ENCODE measurements around the gene TGFA. TPM values are rescaled to one million over a fixed set of nuclear protein-coding genes. Genes with fewer than 3 reads are reported as not detected.

The TGFA gene
- total RNA-seq, 1 donor from 2014 or later: 91.7 TPM

DNA sequence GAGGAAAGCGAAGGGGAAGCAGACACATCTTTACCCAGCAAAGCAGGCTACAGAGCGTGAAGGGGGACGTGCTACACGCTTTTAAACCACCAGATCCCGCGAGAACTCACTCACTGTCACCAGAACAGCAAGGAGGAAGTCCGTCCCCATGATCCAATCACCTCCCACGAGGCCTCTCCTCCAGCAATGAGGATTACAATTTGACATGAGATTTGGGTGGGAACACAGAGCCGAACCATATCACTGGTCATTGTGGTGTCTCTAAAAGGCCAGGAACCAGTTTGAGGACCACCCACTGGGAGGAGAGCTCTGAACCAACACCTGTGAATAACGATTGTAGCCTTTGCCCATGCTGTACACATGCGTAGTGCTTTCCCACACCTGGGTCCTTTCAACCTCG, 135.1 kb downstream of the TGFA start:
- DNase-seq (ENCODE audit: low read depth): no peak

DNA sequence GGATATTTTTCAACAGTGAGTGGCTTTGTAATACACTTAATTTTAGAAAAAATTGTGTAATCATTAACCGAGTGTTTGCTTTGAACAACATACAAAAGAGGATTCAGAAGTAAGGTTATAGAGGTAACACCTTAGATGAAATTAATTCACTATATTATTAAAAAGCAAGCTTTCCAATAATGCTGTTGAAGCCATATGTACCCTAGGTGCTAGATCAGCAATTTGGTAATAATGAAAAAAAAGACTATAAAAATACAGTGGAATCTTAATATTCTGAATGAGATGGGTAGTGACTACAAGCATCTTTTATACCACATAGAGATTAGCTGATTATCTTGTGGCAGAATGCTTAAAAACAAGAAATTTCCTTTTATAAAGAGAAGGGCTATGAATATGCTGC, 136.6 kb downstream of the TGFA start:
- no peak for DNase-seq (ENCODE audit: low read depth)

DNA sequence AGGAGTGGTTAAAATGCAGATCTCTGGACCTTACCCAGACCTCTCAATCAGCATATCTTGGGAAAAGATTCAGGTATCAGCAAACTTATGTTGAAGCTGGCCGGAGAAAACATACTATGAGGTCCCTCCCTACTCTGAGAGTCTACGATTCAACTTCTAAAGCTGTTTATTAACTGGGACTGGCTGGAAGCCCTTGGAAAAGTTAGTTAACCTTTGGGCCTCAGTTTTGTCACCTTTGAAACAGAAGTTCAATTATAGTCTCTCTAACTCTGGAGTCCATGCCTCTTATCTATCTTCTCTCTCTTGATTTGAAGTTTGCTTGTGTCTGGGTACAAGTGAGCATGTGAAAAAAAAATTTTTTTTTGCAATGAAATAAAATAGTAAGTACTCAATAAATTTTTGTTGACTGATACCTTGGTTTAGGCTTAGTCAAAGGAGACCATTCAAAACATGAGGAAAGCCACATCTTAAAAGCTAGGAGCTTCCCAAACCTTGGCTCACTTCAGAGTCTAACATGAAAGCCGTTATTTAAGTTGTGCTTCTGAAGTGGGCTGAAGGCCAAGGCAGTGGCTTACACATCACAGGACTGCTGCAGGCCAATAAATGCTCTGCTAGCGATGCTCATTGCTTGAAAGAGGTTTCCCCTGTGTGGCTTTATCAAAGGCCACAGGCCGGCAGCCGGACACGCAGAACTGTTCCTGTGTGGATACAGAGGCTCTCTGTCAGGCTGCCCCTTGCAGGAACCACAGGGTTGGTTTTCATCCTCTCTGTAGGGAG, 141.1 kb downstream of the TGFA start:
- peak; percentile 13 for DNase-seq (ENCODE audit: low read depth)

DNA sequence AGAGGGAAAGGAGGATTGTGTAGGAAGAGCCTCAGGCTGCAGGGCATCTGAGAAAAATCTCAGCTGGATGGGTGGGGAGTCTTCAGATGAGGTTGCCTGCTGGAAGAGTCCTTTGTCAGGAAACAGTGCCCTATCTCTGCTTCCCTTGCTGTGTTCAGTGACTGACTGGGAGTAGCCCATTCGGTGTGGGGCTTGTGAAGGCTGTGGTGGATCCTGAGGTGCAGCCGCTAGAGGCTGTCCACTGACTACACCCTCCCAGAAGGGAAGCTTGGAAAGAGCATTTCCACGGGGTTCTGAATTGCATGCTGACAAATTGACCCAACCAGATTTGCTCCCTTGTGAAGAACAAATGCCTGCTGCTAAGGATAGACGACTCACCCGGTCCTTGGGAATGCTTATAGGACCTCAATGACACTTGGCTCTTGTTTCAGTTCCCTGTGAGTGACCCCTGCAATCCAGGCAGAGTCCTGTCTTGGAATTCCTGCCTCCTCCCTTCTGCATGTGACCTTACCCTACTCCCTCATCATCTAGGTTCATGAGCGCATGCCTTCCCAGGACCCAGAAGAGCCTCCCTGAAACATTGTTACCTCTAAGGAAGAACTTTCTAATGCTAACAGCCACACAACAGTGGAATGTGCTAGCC, 142.0 kb downstream of the TGFA start:
- DNase-seq (ENCODE audit: low read depth): no peak

DNA sequence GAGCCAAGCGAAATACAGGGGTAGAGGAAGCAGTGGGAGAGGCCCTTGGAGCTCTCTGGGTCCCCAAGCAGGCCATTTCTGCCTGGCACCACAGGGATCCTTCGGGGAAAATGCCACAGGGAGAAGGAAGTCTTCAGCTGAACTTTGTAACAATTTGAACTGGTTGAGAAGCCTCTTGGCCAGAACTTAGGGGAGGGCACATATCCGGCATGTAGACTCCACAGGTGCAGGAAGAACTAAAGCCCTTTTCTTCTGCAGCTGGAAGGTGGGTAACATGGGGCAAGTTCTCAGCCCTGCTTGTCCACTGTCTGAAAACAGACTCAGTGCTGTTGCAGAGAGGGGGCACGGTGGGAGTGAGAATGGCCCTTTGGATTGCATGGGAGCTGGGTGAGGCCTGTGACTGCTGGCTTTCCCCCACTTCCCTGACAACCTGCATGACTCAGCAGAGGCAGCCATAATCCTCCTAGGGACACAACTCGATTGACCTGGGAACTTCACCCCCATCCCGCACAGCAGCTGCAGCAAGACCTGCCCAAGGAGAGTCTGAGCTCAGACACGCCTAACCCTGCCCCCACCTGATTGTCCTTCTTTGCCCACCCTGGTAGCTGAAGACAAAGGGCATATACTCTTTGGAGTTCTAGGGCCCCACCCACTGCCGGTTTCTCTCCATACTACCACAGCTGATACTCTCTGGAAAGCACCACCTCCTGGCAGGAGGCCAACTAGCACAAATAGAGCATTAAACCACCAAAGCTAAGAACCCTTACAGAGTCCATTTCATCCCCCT, 150.2 kb downstream of the TGFA start:
- no peak for DNase-seq (ENCODE audit: low read depth)

DNA sequence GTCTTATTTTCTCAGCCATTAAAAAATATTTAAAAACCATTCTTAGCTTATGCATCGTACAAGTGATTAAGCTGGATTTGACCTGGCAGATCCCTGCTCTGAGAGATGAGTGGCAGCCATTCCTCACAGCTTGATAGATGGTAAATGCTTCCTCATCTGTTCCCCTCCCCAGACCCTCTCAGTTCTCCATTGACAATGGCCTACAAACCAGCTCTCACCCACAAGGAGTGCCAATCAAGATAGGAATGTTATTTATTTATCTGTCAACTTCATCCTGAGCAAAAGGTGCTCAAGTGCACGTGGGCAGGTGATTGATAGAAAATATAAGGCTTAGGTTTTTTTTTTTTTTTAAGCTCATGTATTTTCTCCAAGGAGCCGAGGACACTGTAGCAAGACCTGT, 153.1 kb downstream of the TGFA start:
- no peak for DNase-seq (ENCODE audit: low read depth)

DNA sequence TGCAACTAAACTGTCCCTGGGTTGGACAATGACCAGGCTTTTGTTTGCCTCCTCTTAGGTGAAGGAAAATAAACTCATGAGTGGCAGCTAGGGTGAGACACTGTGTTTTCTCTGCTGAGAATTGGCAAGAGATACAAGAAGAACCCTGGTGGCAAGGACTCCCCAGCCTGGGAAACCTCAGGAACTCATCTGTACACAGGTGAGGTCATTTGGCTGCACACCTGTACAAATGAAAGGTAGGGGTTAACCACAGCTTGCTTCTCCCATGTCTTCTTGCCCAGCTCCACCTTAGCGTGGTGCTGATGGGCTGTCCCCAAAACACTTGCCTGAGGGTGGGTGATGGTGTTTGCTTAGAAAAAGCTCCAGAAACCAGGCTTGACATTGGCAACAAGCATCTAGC, 154.6 kb downstream of the TGFA start:
- no peak for DNase-seq (ENCODE audit: low read depth)

Other genes starting within 250 kb of the TGFA start
- 0.35 and 2.3 TPM in 2 replicates for gene ADD2, start 214.4 kb upstream of the TGFA start, total RNA-seq
- not detected in 2 replicates for gene FIGLA, start 236.8 kb upstream of the TGFA start, total RNA-seq